Upper lobe of left lung (tissue), 6 donors: Measurements from ENCODE around the gene DAPL1. TPM values are rescaled to one million over a fixed set of nuclear protein-coding genes. Genes with fewer than 3 reads are reported as not detected.

Experiments
- ATAC-seq, 2 donors: fragments of 200-7000 bp; cut with Tn5 transposase; one replicate each; pipeline ENCODE4 v1.9.1; 2022; ENCODE audit warnings: mild to moderate bottlenecking in 2 of 2, moderate library complexity in 2 of 2; ENCODE audit not compliant: low FRiP score in 2 of 2
- DNase-seq, 2 donors: peaks; one replicate each; pipeline ENCODE4 v3.0.0-alpha.2; 2019 to 2020
- H3K27ac ChIP-seq, 4 donors: fragments of 200-600 bp; sonication (generic); one replicate each; pipeline ENCODE4 v1.5.1; 2016 to 2019
- H3K27me3 ChIP-seq, 4 donors: fragments of 200-600 bp; sonication (generic); one replicate each; pipeline ENCODE4 v1.5.1; 2017 to 2019
- H3K36me3 ChIP-seq, 4 donors: fragments of 200-600 bp; sonication (generic); one replicate each; pipeline ENCODE4 v1.5.1; 2016 to 2019
- H3K4me1 ChIP-seq, 4 donors: fragments of 200-600 bp; sonication (generic); one replicate each; pipeline ENCODE4 v1.5.1; 2018 to 2019
- H3K4me3 ChIP-seq, 4 donors: fragments of 200-600 bp; sonication (generic); one replicate each; pipeline ENCODE4 v1.5.1; 2017 to 2019; ENCODE audit warnings: mild to moderate bottlenecking in 2 of 4, moderate library complexity in 1 of 4
- H3K9me3 ChIP-seq, 4 donors: fragments of 200-600 bp; sonication (generic); one replicate each; pipeline ENCODE4 v1.5.1; 2018 to 2019
- CTCF ChIP-seq, 6 experiments: fragments of 450-650 bp in 4 of 6; fragments of 200-600 bp in 2 of 6; sonication (generic) in 2 of 6; IDR thresholded peaks; one replicate each; pipeline ENCODE4 v1.5.1; 2016 to 2019; ENCODE audit warnings: antibody characterized with exemption in 6 of 6
- EP300 ChIP-seq, 4 donors: sonication (generic); formaldehyde crosslinking; IDR thresholded peaks; one replicate each; pipeline ENCODE4 v1.5.1; 2017; ENCODE audit warnings: antibody characterized with exemption in 4 of 4, control low read depth in 2 of 4
- POLR2A ChIP-seq, 4 donors: fragments of 450-650 bp; IDR thresholded peaks; one replicate each; pipeline ENCODE4 v1.5.1; 2016 to 2017; ENCODE audit warnings: antibody characterized with exemption in 4 of 4, mild to moderate bottlenecking in 2 of 4
- POLR2AphosphoS5 ChIP-seq, 2 donors: sonication (generic); formaldehyde crosslinking; IDR thresholded peaks; one replicate each; pipeline ENCODE4 v1.5.1; 2017; ENCODE audit warnings: antibody characterized with exemption in 2 of 2
- WGBS, 2 donors: methylation state at CpG; one replicate each; pipeline ENCODE4 v1.1.5; 2017 to 2018; 5-methylcytosine and 5-hydroxymethylcytosine counted together
- total RNA-seq, 6 donors: library from RNA; depleted of rRNA in 4 of 6; stranded (reverse); fragments of >200 nt in 4 of 6; gene quantifications; one replicate each; pipeline versions ENCODE4 v1.1.0 to v1.2.1, GENCODE V29; 2016 to 2021
- donor health status: DM: no; HTN: no; CAD: no; lungs with moderate emphysema.
- donor health status: DM: no; HTN: yes; CAD: no; lungs with severe emphysema.

DAPL1 gene
- total RNA-seq, 6 donors from 2014 or later, result 0.43 TPM; not detected in 5

- ATAC-seq (no peak), DNase-seq (no peak)
- H3K4me1 ChIP-seq, result no peaks in the 10 kb centered on the region
- no peaks in the 10 kb centered on the region for H3K9me3 ChIP-seq
- no peak overlapping the region for H3K27ac ChIP-seq
- H3K4me3 ChIP-seq, result no peak overlapping the region
- H3K27me3 ChIP-seq, result no peaks in the 10 kb centered on the region
- no peaks in the 10 kb centered on the region for H3K36me3 ChIP-seq
- TF ChIP-seq CTCF (IDR thresholded peaks at IDR 0.05) (no peak), POLR2AphosphoS5 (IDR thresholded peaks at IDR 0.05) (no peak), POLR2A (IDR thresholded peaks at IDR 0.05) (no peak), EP300 (IDR thresholded peaks at IDR 0.05) (no peak)
- 63 to 86% methylated on average over 10 of the region's 10 CpGs for WGBS, 2 donors
Measured at GRCh38 chr2:158823486-158824237, 28.5 kb downstream of the DAPL1 start.

GRCh38 chr2:158825021-158825420, 29.9 kb downstream of the DAPL1 start:
- Histone ChIP-seq H3K27me3 (no peaks in the 10 kb centered on the region), H3K9me3 (no peaks in the 10 kb centered on the region), H3K4me1 (no peaks in the 10 kb centered on the region), H3K4me3 (no peak overlapping the region), H3K36me3 (no peaks in the 10 kb centered on the region), H3K27ac (no peak overlapping the region)
- WGBS, 2 donors, result 91 to 98% methylated on average over 3 of the region's 3 CpGs
- no peak for ATAC-seq
- DNase-seq, result no peak
- TF ChIP-seq POLR2AphosphoS5 (IDR thresholded peaks at IDR 0.05), result no peak
- TF ChIP-seq EP300 (IDR thresholded peaks at IDR 0.05), result no peak
- no peak for TF ChIP-seq CTCF (IDR thresholded peaks at IDR 0.05)
- TF ChIP-seq POLR2A (IDR thresholded peaks at IDR 0.05), result no peak

- no peaks in the 10 kb centered on the region for H3K4me1 ChIP-seq
- H3K9me3 ChIP-seq, result no peaks in the 10 kb centered on the region
- TF ChIP-seq CTCF (IDR thresholded peaks at IDR 0.05) (no peak), POLR2A (IDR thresholded peaks at IDR 0.05) (no peak), EP300 (IDR thresholded peaks at IDR 0.05) (no peak), POLR2AphosphoS5 (IDR thresholded peaks at IDR 0.05) (no peak)
- DNase-seq (no peak), ATAC-seq (no peak)
- WGBS, 2 donors, result 92 to 93% methylated on average over 3 of the region's 3 CpGs
- no peak overlapping the region for H3K4me3 ChIP-seq
- H3K27me3 ChIP-seq, result no peaks in the 10 kb centered on the region
- H3K27ac ChIP-seq, result no peak overlapping the region
- no peaks in the 10 kb centered on the region for H3K36me3 ChIP-seq
Measured at GRCh38 chr2:158826965-158827364, 31.8 kb downstream of the DAPL1 start.

- WGBS, 2 donors, result 63 to 64% methylated on average over 4 of the region's 4 CpGs
- no peak overlapping the region for H3K4me3 ChIP-seq
- H3K27me3 ChIP-seq, result no peaks in the 10 kb centered on the region
- TF ChIP-seq EP300 (IDR thresholded peaks at IDR 0.05) (no peak), POLR2AphosphoS5 (IDR thresholded peaks at IDR 0.05) (no peak), POLR2A (IDR thresholded peaks at IDR 0.05) (no peak), CTCF (IDR thresholded peaks at IDR 0.05) (no peak)
- no peaks in the 10 kb centered on the region for H3K4me1 ChIP-seq
- no peak overlapping the region for H3K27ac ChIP-seq
- no peaks in the 10 kb centered on the region for H3K36me3 ChIP-seq
- ATAC-seq, result no peak
- DNase-seq, result no peak
- H3K9me3 ChIP-seq, result no peaks in the 10 kb centered on the region
Measured at GRCh38 chr2:158828378-158829164, 33.5 kb downstream of the DAPL1 start.
